B cell (primary cell): ENCODE measurements around the gene AARS2.

Source experiments
- EZH2 ChIP-seq: IDR thresholded peaks from 2 replicates; pipeline ENCODE4 v1.6.1; 2012; ENCODE audit warnings: borderline replicate concordance, low read depth, mild to moderate bottlenecking, moderate library complexity, low read length; ENCODE audit not compliant: insufficient read depth, poor library complexity, severe bottlenecking
- TF ChIP-seq, protein P1 (sequence below): fragments of 200-600 bp; IDR thresholded peaks from one replicate; pipeline ENCODE4 v1.8.0; 2022; ENCODE audit warnings: antibody characterized with exemption, mild to moderate bottlenecking

DNA sequence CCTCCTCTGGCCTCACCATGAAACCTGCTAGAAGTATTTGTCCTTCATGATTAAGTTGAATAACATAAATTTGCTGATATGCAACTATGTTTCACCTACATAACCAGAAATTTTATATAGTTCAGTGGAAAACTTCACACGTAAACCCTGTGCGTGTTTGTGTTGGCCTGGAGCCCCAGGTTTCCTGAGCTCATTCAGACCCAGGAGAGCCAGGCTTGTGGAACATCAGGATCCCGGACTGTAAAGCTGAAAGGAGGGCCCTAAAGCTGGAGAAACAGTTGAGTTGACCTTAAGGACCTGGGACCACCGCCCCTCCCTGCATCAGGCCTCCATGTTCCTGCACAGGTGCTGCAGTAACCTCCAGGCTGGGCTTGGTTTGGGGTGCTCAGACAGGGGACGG, 26.2 kb upstream of the AARS2 start:
- TF ChIP-seq, protein P1, sequence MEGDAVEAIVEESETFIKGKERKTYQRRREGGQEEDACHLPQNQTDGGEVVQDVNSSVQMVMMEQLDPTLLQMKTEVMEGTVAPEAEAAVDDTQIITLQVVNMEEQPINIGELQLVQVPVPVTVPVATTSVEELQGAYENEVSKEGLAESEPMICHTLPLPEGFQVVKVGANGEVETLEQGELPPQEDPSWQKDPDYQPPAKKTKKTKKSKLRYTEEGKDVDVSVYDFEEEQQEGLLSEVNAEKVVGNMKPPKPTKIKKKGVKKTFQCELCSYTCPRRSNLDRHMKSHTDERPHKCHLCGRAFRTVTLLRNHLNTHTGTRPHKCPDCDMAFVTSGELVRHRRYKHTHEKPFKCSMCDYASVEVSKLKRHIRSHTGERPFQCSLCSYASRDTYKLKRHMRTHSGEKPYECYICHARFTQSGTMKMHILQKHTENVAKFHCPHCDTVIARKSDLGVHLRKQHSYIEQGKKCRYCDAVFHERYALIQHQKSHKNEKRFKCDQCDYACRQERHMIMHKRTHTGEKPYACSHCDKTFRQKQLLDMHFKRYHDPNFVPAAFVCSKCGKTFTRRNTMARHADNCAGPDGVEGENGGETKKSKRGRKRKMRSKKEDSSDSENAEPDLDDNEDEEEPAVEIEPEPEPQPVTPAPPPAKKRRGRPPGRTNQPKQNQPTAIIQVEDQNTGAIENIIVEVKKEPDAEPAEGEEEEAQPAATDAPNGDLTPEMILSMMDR, result no peak
- no peak for TF ChIP-seq EZH2
